HG03521 (cell line): ENCODE measurements around the gene ERAP2.
"Not testable (repeated sequence)": the region's sequence is repeated elsewhere in the genome, so short reads cannot be mapped to it uniquely, and the experiment has no call there.

Source experiments
- ATAC-seq: cut with Tn5 transposase; IDR thresholded peaks from one replicate; pipeline ENCODE4 v1.9.1; 2021; ENCODE audit warnings: mild to moderate bottlenecking, moderate library complexity; ENCODE audit not compliant: unreplicated experiment

ERAP2 gene

GRCh38 chr5:96863114-96863513, 13.2 kb upstream of the ERAP2 start:
- ATAC-seq: no peak

GRCh38 chr5:96863949-96864584, 12.2 kb upstream of the ERAP2 start:
- no peak for ATAC-seq

GRCh38 chr5:96864922-96865530, 11.3 kb upstream of the ERAP2 start:
- no peak for ATAC-seq

- peak; percentile 79 for ATAC-seq
These were observed 7.5 kb upstream of the ERAP2 start for GRCh38 chr5:96868603-96869371.

- ATAC-seq: no peak
These were observed 7.0 kb upstream of the ERAP2 start for GRCh38 chr5:96869372-96869641.

- peak; percentile 63 for ATAC-seq
These were observed 5.9 kb upstream of the ERAP2 start for GRCh38 chr5:96870094-96871026.

- ATAC-seq: no peak
These were observed 5.3 kb upstream of the ERAP2 start for GRCh38 chr5:96871027-96871399.

GRCh38 chr5:96871686-96872085, 4.6 kb upstream of the ERAP2 start:
- no peak for ATAC-seq

- ATAC-seq: no peak
These were observed 2.9 kb upstream of the ERAP2 start for GRCh38 chr5:96873449-96873848.

GRCh38 chr5:96874631-96875030, 1.7 kb upstream of the ERAP2 start:
- ATAC-seq: no peak

- peak; percentile 13 for ATAC-seq
These were observed 459 bp upstream of the ERAP2 start for GRCh38 chr5:96875791-96876291.

- ATAC-seq: not testable (repeated sequence)
These were observed 723 bp downstream of the ERAP2 start for GRCh38 chr5:96876977-96877469.

- ATAC-seq: no peak
These were observed 3.4 kb downstream of the ERAP2 start for GRCh38 chr5:96879665-96880064.

GRCh38 chr5:96880444-96881164, 4.3 kb downstream of the ERAP2 start:
- ATAC-seq: no peak

GRCh38 chr5:96881511-96882115, 5.3 kb downstream of the ERAP2 start:
- ATAC-seq: no peak

GRCh38 chr5:96883871-96884270, 7.6 kb downstream of the ERAP2 start:
- ATAC-seq: no peak

GRCh38 chr5:96884995-96885394, 8.7 kb downstream of the ERAP2 start:
- no peak for ATAC-seq

GRCh38 chr5:96885518-96886338, 9.4 kb downstream of the ERAP2 start:
- ATAC-seq: peak; percentile 95

GRCh38 chr5:96893342-96893741, 17.0 kb downstream of the ERAP2 start:
- no peak for ATAC-seq
